HG02623 (cell line): ENCODE data around the gene ZNF195.
"Not testable (repeated sequence)": the region's sequence is repeated elsewhere in the genome, so short reads cannot be mapped to it uniquely, and the experiment has no call there.

Experiments
- ATAC-seq: cut with Tn5 transposase; IDR thresholded peaks from one replicate; pipeline ENCODE4 v1.9.1; 2021; ENCODE audit warnings: moderate library complexity; ENCODE audit not compliant: unreplicated experiment

Gene ZNF195

GRCh38 chr11:3402861-3403250 lies 23.9 kb upstream of the ZNF195 start:
- ATAC-seq: not testable (repeated sequence)

- ATAC-seq: not testable (repeated sequence)
Observed at GRCh38 chr11:3402181-3402860, 23.4 kb upstream of the ZNF195 start.

- ATAC-seq: not testable (repeated sequence)
Observed at GRCh38 chr11:3401052-3401451, 22.1 kb upstream of the ZNF195 start.

- ATAC-seq: not testable (repeated sequence)
Observed at GRCh38 chr11:3398509-3398908, 19.6 kb upstream of the ZNF195 start.

- ATAC-seq: not testable (repeated sequence)
Observed at GRCh38 chr11:3398106-3398505, 19.2 kb upstream of the ZNF195 start.

- ATAC-seq: not testable (repeated sequence)
Observed at GRCh38 chr11:3397210-3397609, 18.3 kb upstream of the ZNF195 start.

GRCh38 chr11:3395468-3395867 lies 16.5 kb upstream of the ZNF195 start:
- not testable (repeated sequence) for ATAC-seq

- ATAC-seq: not testable (repeated sequence)
Observed at GRCh38 chr11:3394956-3395355, 16.0 kb upstream of the ZNF195 start.

- ATAC-seq: not testable (repeated sequence)
Observed at GRCh38 chr11:3393450-3393849, 14.5 kb upstream of the ZNF195 start.

- ATAC-seq: no peak
Observed at GRCh38 chr11:3382613-3383285, 3.8 kb upstream of the ZNF195 start.

GRCh38 chr11:3381794-3382193 lies 2.8 kb upstream of the ZNF195 start:
- no peak for ATAC-seq

- ATAC-seq: no peak
Observed at GRCh38 chr11:3380706-3381545, 2.0 kb upstream of the ZNF195 start.

GRCh38 chr11:3375552-3375951 lies 3.4 kb downstream of the ZNF195 start:
- no peak for ATAC-seq

GRCh38 chr11:3370311-3370870 lies 8.6 kb downstream of the ZNF195 start:
- ATAC-seq: no peak

GRCh38 chr11:3369366-3369765 lies 9.6 kb downstream of the ZNF195 start:
- ATAC-seq: no peak

GRCh38 chr11:3368199-3368598 lies 10.7 kb downstream of the ZNF195 start:
- ATAC-seq: no peak

GRCh38 chr11:3367221-3367620 lies 11.7 kb downstream of the ZNF195 start:
- no peak for ATAC-seq

- no peak for ATAC-seq
Observed at GRCh38 chr11:3359092-3359824, 19.7 kb downstream of the ZNF195 start.

GRCh38 chr11:3357994-3358676 lies 20.8 kb downstream of the ZNF195 start:
- no peak for ATAC-seq

GRCh38 chr11:3357302-3357701 lies 21.6 kb downstream of the ZNF195 start:
- no peak for ATAC-seq
